Stomach (tissue), 9 donors: Measurements from ENCODE around the gene DOCK1. TPM values are rescaled to one million over a fixed set of nuclear protein-coding genes. Genes with fewer than 3 reads are reported as not detected.

Experiments
- DNase-seq, 2 donors: peaks; one replicate each; pipeline versions ENCODE4 v3.0.0 to v3.0.0-alpha.2; 2013 to 2019
- H3K27ac ChIP-seq, 5 donors: fragments of 200-600 bp in 4 of 5; sonication (generic) in 4 of 5; one replicate each; pipeline ENCODE4 v1.5.1; 2013 to 2019; ENCODE audit warnings: mild to moderate bottlenecking in 1 of 5, moderate library complexity in 1 of 5
- H3K27me3 ChIP-seq, 3 donors: fragments of 200-600 bp; sonication (generic); one replicate each; pipeline ENCODE4 v1.5.1; 2017 to 2019; ENCODE audit warnings: mixed run types in 1 of 3
- H3K36me3 ChIP-seq, 4 donors: fragments of 200-600 bp; sonication (generic); 1 replicate in 3 of 4; 2 replicates in 1 of 4; pipeline ENCODE4 v1.5.1; 2016 to 2019
- H3K4me1 ChIP-seq, 4 donors: fragments of 200-600 bp; sonication (generic); one replicate each; pipeline ENCODE4 v1.5.1; 2016 to 2019
- H3K4me3 ChIP-seq, 4 donors: fragments of 200-600 bp; sonication (generic) in 3 of 4; one replicate each; pipeline ENCODE4 v1.5.1; 2016 to 2019; ENCODE audit warnings: mild to moderate bottlenecking in 1 of 4
- H3K9me3 ChIP-seq, 4 donors: fragments of 200-600 bp; sonication (generic); one replicate each; pipeline ENCODE4 v1.5.1; 2016 to 2019
- EP300 ChIP-seq: sonication (generic); formaldehyde crosslinking; IDR thresholded peaks from one replicate; pipeline ENCODE4 v1.6.1; 2017; ENCODE audit warnings: antibody characterized with exemption
- POLR2A ChIP-seq, 4 donors: fragments of 450-650 bp; IDR thresholded peaks; one replicate each; pipeline ENCODE4 v1.6.1; 2016; ENCODE audit warnings: antibody characterized with exemption in 4 of 4, control low read depth in 2 of 4, mild to moderate bottlenecking in 1 of 4, moderate library complexity in 1 of 4
- POLR2AphosphoS5 ChIP-seq, 3 donors: sonication (generic); formaldehyde crosslinking; IDR thresholded peaks; one replicate each; pipeline ENCODE4 v1.6.1; 2016; ENCODE audit warnings: antibody characterized with exemption in 3 of 3
- WGBS, 5 donors: extraction: QIAGEN DNeasy Blood & Tissue Kit in 3 of 5; methylation state at CpG; one replicate each; pipeline versions ENCODE4 v1.1.5 to v1.1.7; 2013 to 2018; 5-methylcytosine and 5-hydroxymethylcytosine counted together
- intact Hi-C: fragments of 100-400 bp; cut with DNase I; formaldehyde crosslinking; loops from one replicate; pipeline ENCODE4 v1.15.1; 2023; ENCODE audit warnings: low total_unique reads
- polyA plus RNA-seq, 3 donors: library from polyadenylated mRNA; stranded (reverse); fragments of 200-250 nt; gene quantifications; one replicate each; pipeline ENCODE4 v1.2.3, GENCODE V29; 2013
- total RNA-seq, 5 donors: library from RNA; depleted of rRNA; stranded (reverse); fragments of >200 nt; gene quantifications; one replicate each; pipeline versions ENCODE4 v1.1.0 to v1.2.3, GENCODE V29; 2014 to 2016
- TF ChIP-seq, protein P1 (sequence below), 7 experiments: fragments of 450-650 bp in 4 of 7; fragments of 200-600 bp in 3 of 7; sonication (generic) in 3 of 7; IDR thresholded peaks; one replicate each; pipeline ENCODE4 v1.5.1; 2016 to 2019; ENCODE audit warnings: antibody characterized with exemption in 7 of 7, control low read depth in 2 of 7, mild to moderate bottlenecking in 1 of 7
- donor health status: healthy with polysubstance abuse.
- donor health status: Bipolar disorder and iron deficiency.
- donor health status: healthy.

The DOCK1 gene
- total and polyA plus RNA-seq, 8 donors: 8.4 to 114 (median 35.0) TPM

GRCh38 chr10:127184582-127184981, 279.4 kb downstream of the DOCK1 start:
- H3K4me1 ChIP-seq: no peaks in the 10 kb centered on the region
- no peak for DNase-seq
- TF ChIP-seq POLR2AphosphoS5 (IDR thresholded peaks at IDR 0.05): no peak
- TF ChIP-seq, protein P1, sequence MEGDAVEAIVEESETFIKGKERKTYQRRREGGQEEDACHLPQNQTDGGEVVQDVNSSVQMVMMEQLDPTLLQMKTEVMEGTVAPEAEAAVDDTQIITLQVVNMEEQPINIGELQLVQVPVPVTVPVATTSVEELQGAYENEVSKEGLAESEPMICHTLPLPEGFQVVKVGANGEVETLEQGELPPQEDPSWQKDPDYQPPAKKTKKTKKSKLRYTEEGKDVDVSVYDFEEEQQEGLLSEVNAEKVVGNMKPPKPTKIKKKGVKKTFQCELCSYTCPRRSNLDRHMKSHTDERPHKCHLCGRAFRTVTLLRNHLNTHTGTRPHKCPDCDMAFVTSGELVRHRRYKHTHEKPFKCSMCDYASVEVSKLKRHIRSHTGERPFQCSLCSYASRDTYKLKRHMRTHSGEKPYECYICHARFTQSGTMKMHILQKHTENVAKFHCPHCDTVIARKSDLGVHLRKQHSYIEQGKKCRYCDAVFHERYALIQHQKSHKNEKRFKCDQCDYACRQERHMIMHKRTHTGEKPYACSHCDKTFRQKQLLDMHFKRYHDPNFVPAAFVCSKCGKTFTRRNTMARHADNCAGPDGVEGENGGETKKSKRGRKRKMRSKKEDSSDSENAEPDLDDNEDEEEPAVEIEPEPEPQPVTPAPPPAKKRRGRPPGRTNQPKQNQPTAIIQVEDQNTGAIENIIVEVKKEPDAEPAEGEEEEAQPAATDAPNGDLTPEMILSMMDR (IDR thresholded peaks at IDR 0.05): no peak
- H3K4me3 ChIP-seq: no peak overlapping the region
- no peaks in the 10 kb centered on the region for H3K9me3 ChIP-seq
- intact Hi-C loops: no loop called here
- H3K27me3 ChIP-seq: no peaks in the 10 kb centered on the region
- H3K27ac ChIP-seq: no peak overlapping the region
- WGBS, 5 donors: 94 to 99% (median 96%) methylated on average over 2 of the region's 2 CpGs
- H3K36me3 ChIP-seq: no peaks in the 10 kb centered on the region

DNA sequence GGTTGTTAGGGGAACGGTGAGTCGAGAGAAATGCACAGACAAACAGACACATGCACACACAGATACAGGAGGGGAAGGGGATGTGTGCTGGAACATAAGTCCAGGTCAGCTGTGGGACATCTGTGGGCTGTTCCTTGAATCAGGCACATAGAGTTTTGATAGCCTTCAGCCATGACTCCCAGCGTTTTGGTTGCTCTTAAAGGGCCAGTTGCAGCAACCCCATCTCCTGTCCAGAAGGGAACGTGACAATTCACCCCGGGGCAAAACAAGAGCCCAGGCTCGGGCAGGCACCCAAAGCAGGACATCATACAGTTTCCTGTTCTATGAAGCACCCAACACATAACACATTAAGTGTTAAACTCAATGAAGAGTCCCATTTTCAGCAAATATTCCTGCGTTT, 281.6 kb downstream of the DOCK1 start:
- Histone ChIP-seq H3K27me3 (no peaks in the 10 kb centered on the region), H3K36me3 (no peaks in the 10 kb centered on the region), H3K4me1 (no peaks in the 10 kb centered on the region), H3K9me3 (no peaks in the 10 kb centered on the region), H3K27ac (no peak overlapping the region), H3K4me3 (no peak overlapping the region)
- TF ChIP-seq POLR2A (IDR thresholded peaks at IDR 0.05): no peak
- no peak for TF ChIP-seq EP300
- no peak for TF ChIP-seq POLR2AphosphoS5 (IDR thresholded peaks at IDR 0.05)
- TF ChIP-seq, protein P1 (IDR thresholded peaks at IDR 0.05): no peak
- intact Hi-C loops: no loop called here
- WGBS, 5 donors: 83 to 86% (median 83%) methylated on average over 7 of the region's 7 CpGs
- DNase-seq: no peak

GRCh38 chr10:127189226-127189625, 284.0 kb downstream of the DOCK1 start:
- Histone ChIP-seq H3K4me3 (no peak overlapping the region), H3K27ac (no peak overlapping the region), H3K27me3 (peaks cover 0 to 11% (median 0%) of the 10 kb centered on the region in 3 donors), H3K4me1 (peaks cover 0 to 5% (median 0%) of the 10 kb centered on the region in 4 donors), H3K9me3 (no peaks in the 10 kb centered on the region), H3K36me3 (no peaks in the 10 kb centered on the region)
- TF ChIP-seq POLR2AphosphoS5 (IDR thresholded peaks at IDR 0.05): no peak
- TF ChIP-seq, protein P1 (IDR thresholded peaks at IDR 0.05): no peak
- no peak for TF ChIP-seq POLR2A (IDR thresholded peaks at IDR 0.05)
- no peak for TF ChIP-seq EP300
- no peak for DNase-seq
- intact Hi-C loops: no loop called here

GRCh38 chr10:127190427-127190826, 285.2 kb downstream of the DOCK1 start:
- intact Hi-C loops: no loop called here
- Histone ChIP-seq H3K36me3 (no peaks in the 10 kb centered on the region), H3K4me1 (peaks cover 10 to 17% (median 11%) of the 10 kb centered on the region in 4 donors), H3K4me3 (no peak overlapping the region), H3K27me3 (peaks cover 0 to 23% (median 7%) of the 10 kb centered on the region in 3 donors), H3K9me3 (no peaks in the 10 kb centered on the region), H3K27ac (no peak overlapping the region)
- WGBS, 5 donors: 74 to 78% (median 76%) methylated on average over 5 of the region's 5 CpGs
- TF ChIP-seq POLR2A (IDR thresholded peaks at IDR 0.05) (no peak), EP300 (no peak), POLR2AphosphoS5 (IDR thresholded peaks at IDR 0.05) (no peak)
- TF ChIP-seq, protein P1 (IDR thresholded peaks at IDR 0.05): no peak
- no peak for DNase-seq
